Glutamatergic neuron (in vitro differentiated cells): ENCODE data around the gene MRPL41. TPM values are rescaled to one million over a fixed set of nuclear protein-coding genes. Genes with fewer than 3 reads are reported as not detected.

Experiments
- DNase-seq: peaks from one replicate; pipeline ENCODE4 v3.0.0; 2022
- H3K27ac Mint-ChIP-seq: one replicate; pipeline ENCODE4 v1.8.0; 2020; ENCODE audit warnings: mild to moderate bottlenecking, mixed read lengths, inconsistent platforms; ENCODE audit not compliant: unreplicated experiment
- H3K27me3 Mint-ChIP-seq: one replicate; pipeline ENCODE4 v1.8.0; 2020; ENCODE audit warnings: mild to moderate bottlenecking, moderate library complexity, mixed read lengths, inconsistent platforms; ENCODE audit not compliant: unreplicated experiment
- H3K36me3 Mint-ChIP-seq: one replicate; pipeline ENCODE4 v1.8.0; 2020; ENCODE audit warnings: mild to moderate bottlenecking, mixed read lengths, inconsistent platforms; ENCODE audit not compliant: unreplicated experiment
- H3K4me1 Mint-ChIP-seq: one replicate; pipeline ENCODE4 v1.8.0; 2020; ENCODE audit warnings: mild to moderate bottlenecking, low read depth, mixed read lengths, inconsistent platforms; ENCODE audit not compliant: unreplicated experiment
- H3K4me3 Mint-ChIP-seq: one replicate; pipeline ENCODE4 v1.8.0; 2020; ENCODE audit warnings: mild to moderate bottlenecking, mixed read lengths, inconsistent platforms; ENCODE audit not compliant: unreplicated experiment
- H3K9me3 Mint-ChIP-seq: one replicate; pipeline ENCODE4 v1.8.0; 2020; ENCODE audit warnings: mild to moderate bottlenecking, moderate library complexity, mixed read lengths, inconsistent platforms; ENCODE audit not compliant: unreplicated experiment
- CTCF ChIP-seq: fragments of 200-600 bp; sonication (generic); IDR thresholded peaks from one replicate; pipeline ENCODE4 v1.5.0; 2021; ENCODE audit not compliant: partially characterized antibody, unreplicated experiment
- total RNA-seq: library from RNA; stranded (reverse); fragmentation: NEBNext Ultra II Directional; extraction: Animal tissue kit (Norgen Biotek cat#: 25700); gene quantifications from one replicate; pipeline ENCODE4 v1.2.1, GENCODE V29; 2021; ENCODE audit not compliant: unreplicated experiment

The MRPL41 gene
- total RNA-seq, 1 donor from 2014 or later: 48.9 TPM

- Mint-ChIP-seq H3K4me3 (no peak overlapping the region), H3K4me1 (peaks cover 2% of the 10 kb centered on the region), H3K27ac (no peak overlapping the region), H3K27me3 (peaks cover 4% of the 10 kb centered on the region), H3K9me3 (peaks cover 2% of the 10 kb centered on the region), H3K36me3 (no peaks in the 10 kb centered on the region)
- TF ChIP-seq CTCF: no peak
- DNase-seq: no peak
These were observed 8.3 kb upstream of the MRPL41 start for GRCh38 chr9:137543237-137543963.

GRCh38 chr9:137544176-137544760, 7.4 kb upstream of the MRPL41 start:
- no peak overlapping the region for H3K27ac Mint-ChIP-seq
- peaks cover 2% of the 10 kb centered on the region for H3K9me3 Mint-ChIP-seq
- peaks cover 2% of the 10 kb centered on the region for H3K4me1 Mint-ChIP-seq
- H3K27me3 Mint-ChIP-seq: peaks cover 8% of the 10 kb centered on the region
- TF ChIP-seq CTCF: no peak
- no peak overlapping the region for H3K4me3 Mint-ChIP-seq
- no peaks in the 10 kb centered on the region for H3K36me3 Mint-ChIP-seq
- no peak for DNase-seq

GRCh38 chr9:137545123-137545522, 6.6 kb upstream of the MRPL41 start:
- Mint-ChIP-seq H3K36me3 (no peaks in the 10 kb centered on the region), H3K4me3 (no peak overlapping the region), H3K9me3 (peaks cover 5% of the 10 kb centered on the region), H3K4me1 (peaks cover 8% of the 10 kb centered on the region), H3K27me3 (peaks cover 11% of the 10 kb centered on the region), H3K27ac (no peak overlapping the region)
- no peak for DNase-seq
- TF ChIP-seq CTCF: no peak

DNA sequence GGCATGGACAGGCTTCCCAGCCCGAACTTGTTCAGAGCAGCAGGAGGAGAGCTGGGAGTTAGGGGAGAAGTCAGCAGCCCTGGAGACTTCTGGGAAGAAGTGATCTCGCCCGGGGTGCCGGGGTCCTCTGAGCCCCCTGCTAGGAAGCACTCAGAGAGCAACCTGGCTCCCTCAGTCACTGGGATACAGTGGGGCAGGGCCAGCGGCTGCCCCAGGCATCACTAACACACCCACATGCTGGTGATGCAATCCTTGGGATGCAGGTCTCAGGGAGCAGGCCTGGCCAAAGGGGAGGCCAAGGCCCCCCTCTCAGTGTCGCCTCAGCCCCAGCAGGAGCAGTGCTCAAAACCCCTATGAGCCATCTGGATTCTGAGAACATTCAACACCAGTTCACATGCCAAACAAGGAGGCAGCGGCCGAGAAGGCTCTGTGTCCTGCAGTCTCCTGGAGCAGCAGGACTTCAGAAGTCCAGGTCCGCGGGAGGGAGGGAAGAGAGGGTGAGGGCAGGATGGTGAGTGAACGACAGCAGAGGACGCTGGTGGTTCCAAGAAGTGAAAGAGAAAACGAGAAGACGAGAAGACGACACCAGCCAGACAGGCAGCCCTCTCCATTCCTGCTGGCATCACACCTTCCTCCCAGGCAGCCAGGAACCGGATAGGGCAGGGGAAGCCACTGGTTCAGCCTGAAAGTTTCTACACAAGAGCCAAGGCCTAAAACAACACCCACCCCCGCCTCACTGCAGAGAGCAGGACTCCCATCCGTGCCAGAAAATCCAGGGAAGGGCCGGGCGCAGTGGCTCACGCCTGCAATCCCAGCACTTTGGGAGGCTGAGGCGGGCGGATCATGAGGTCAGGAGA, 3.8 kb upstream of the MRPL41 start:
- H3K27ac Mint-ChIP-seq: no peak overlapping the region
- H3K4me3 Mint-ChIP-seq: no peak overlapping the region
- peaks cover 7% of the 10 kb centered on the region for H3K4me1 Mint-ChIP-seq
- DNase-seq: no peak
- peaks cover 9% of the 10 kb centered on the region for H3K9me3 Mint-ChIP-seq
- peaks cover 4% of the 10 kb centered on the region for H3K36me3 Mint-ChIP-seq
- H3K27me3 Mint-ChIP-seq: peaks cover 15% of the 10 kb centered on the region
- TF ChIP-seq CTCF: no peak
